ENCODE results near the gene EPHB2.

EPHB2 gene

DNA sequence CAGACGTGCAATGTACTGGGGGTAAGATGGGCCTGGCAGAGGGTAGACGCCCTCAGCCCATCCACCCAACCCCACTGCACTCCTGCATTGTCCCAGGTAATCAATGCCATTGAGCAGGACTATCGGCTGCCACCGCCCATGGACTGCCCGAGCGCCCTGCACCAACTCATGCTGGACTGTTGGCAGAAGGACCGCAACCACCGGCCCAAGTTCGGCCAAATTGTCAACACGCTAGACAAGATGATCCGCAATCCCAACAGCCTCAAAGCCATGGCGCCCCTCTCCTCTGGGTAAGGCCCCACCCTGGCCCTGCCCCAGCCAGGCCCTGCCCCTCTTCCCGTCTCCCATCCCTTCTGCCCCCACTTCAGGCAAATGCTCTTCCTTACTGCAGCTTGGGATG is 199.6 kb downstream of the EPHB2 start:
- no peak for DNase-seq (ENCODE audit: low read depth in 1 of 2, low spot score in 1 of 2)
- no peak for TF ChIP-seq JUND (IDR thresholded peaks at IDR 0.05; ENCODE audit: low read depth)
- in situ Hi-C loops (cut with HindIII; ENCODE audit: low pct_unique_long_range_greater_than_20kb, low sequenced_read_pairs): no loop called here

DNA sequence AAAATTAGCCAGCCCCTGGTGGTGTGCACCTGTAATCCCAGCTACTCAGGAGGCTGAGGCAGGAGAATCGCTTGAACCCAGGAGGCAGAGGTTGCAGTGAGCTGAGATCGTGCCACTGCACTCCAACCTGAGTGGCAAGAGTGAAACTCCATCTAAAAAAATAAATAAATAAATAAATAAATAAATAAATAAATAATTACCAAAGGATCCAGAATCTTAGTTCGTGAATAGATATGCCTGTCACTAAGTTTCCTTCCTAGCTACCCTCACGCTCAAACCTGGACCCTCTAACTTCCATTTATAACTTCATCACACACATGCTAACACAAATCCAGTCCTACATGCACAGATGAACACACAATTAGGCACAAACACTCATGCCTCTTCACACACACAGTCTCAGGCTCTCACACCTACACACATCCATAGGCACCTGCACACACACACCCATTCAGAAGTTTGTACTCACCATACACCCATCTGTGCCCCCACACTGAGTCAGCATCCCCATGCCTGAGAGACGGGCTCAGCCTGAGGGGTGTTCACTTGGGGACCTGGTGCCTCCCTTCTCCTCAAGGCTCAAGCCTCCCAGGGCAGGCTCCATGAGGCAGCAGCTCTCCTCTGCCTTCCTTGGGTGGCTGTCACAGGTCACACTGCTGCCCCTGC is 200.5 kb downstream of the EPHB2 start:
- no peak for DNase-seq (ENCODE audit: low read depth in 1 of 2, low spot score in 1 of 2)
- no peak for TF ChIP-seq JUND (IDR thresholded peaks at IDR 0.05; ENCODE audit: low read depth)
- in situ Hi-C loops (cut with HindIII; ENCODE audit: low pct_unique_long_range_greater_than_20kb, low sequenced_read_pairs): no loop called here

DNA sequence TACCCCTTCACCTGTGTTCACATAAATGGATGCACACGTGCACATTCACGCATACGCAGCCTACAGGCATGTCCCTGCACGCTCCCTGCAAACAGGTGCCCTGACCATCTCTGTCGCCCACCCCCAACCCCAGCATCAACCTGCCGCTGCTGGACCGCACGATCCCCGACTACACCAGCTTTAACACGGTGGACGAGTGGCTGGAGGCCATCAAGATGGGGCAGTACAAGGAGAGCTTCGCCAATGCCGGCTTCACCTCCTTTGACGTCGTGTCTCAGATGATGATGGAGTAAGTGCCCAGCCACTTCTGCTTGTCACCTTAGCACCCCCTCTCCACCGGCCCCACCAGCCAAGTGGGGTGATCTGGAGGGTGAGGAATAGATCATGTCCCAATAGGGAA is 201.7 kb downstream of the EPHB2 start:
- in situ Hi-C loops (cut with HindIII; ENCODE audit: low pct_unique_long_range_greater_than_20kb, low sequenced_read_pairs): no loop called here
- TF ChIP-seq JUND (IDR thresholded peaks at IDR 0.05; ENCODE audit: low read depth): no peak

DNA sequence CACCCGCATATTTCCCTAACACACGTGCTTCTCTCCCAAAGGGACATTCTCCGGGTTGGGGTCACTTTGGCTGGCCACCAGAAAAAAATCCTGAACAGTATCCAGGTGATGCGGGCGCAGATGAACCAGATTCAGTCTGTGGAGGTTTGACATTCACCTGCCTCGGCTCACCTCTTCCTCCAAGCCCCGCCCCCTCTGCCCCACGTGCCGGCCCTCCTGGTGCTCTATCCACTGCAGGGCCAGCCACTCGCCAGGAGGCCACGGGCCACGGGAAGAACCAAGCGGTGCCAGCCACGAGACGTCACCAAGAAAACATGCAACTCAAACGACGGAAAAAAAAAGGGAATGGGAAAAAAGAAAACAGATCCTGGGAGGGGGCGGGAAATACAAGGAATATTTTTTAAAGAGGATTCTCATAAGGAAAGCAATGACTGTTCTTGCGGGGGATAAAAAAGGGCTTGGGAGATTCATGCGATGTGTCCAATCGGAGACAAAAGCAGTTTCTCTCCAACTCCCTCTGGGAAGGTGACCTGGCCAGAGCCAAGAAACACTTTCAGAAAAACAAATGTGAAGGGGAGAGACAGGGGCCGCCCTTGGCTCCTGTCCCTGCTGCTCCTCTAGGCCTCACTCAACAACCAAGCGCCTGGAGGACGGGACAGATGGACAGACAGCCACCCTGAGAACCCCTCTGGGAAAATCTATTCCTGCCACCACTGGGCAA is 202.9 kb downstream of the EPHB2 start:
- in situ Hi-C loops (cut with HindIII; ENCODE audit: low pct_unique_long_range_greater_than_20kb, low sequenced_read_pairs): no loop called here
- no peak for TF ChIP-seq JUND (IDR thresholded peaks at IDR 0.05; ENCODE audit: low read depth)
- no peak for DNase-seq (ENCODE audit: low read depth in 1 of 2, low spot score in 1 of 2)

More for the DNA sequence above, 201.7 kb downstream of the EPHB2 start:
- DNase-seq (ENCODE audit: low read depth in 1 of 2, low spot score in 1 of 2): no peak

DNA sequence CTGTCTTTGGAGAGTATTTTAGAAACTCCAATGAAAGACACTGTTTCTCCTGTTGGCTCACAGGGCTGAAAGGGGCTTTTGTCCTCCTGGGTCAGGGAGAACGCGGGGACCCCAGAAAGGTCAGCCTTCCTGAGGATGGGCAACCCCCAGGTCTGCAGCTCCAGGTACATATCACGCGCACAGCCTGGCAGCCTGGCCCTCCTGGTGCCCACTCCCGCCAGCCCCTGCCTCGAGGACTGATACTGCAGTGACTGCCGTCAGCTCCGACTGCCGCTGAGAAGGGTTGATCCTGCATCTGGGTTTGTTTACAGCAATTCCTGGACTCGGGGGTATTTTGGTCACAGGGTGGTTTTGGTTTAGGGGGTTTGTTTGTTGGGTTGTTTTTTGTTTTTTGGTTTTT is 203.5 kb downstream of the EPHB2 start:
- no peak for DNase-seq (ENCODE audit: low read depth in 1 of 2, low spot score in 1 of 2)
- in situ Hi-C loops (cut with HindIII; ENCODE audit: low pct_unique_long_range_greater_than_20kb, low sequenced_read_pairs): no loop called here
- TF ChIP-seq JUND (IDR thresholded peaks at IDR 0.05; ENCODE audit: low read depth): no peak

DNA sequence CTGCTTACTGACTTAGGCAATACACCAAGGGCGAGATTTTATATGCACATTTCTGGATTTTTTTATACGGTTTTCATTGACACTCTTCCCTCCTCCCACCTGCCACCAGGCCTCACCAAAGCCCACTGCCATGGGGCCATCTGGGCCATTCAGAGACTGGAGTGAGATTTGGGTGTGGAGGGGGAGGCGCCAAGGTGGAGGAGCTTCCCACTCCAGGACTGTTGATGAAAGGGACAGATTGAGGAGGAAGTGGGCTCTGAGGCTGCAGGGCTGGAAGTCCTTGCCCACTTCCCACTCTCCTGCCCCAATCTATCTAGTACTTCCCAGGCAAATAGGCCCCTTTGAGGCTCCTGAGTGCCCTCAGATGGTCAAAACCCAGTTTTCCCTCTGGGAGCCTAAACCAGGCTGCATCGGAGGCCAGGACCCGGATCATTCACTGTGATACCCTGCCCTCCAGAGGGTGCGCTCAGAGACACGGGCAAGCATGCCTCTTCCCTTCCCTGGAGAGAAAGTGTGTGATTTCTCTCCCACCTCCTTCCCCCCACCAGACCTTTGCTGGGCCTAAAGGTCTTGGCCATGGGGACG is 204.1 kb downstream of the EPHB2 start:
- DNase-seq (ENCODE audit: low read depth in 1 of 2, low spot score in 1 of 2): no peak
- TF ChIP-seq JUND (IDR thresholded peaks at IDR 0.05; ENCODE audit: low read depth): no peak
- in situ Hi-C loops (cut with HindIII; ENCODE audit: low pct_unique_long_range_greater_than_20kb, low sequenced_read_pairs): no loop called here

DNA sequence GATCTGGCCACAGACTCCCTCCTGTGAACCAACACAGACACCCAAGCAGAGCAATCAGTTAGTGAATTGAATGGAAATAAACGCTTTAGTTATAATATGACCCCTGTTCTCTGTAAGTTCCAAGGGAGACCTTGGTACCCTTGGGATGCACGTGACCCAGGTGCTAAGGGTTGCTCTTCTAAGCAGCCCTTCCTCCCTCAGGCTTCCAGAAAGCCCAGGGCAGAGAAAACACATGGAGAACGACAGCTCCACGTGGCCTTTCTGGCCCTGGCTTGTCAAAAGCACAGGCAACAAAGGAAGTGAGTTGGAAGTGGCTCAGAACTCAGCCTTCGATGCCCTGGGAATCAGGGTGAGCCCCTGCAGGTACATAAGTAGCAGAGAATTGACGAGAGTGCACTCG is 204.6 kb downstream of the EPHB2 start:
- no peak for TF ChIP-seq JUND (IDR thresholded peaks at IDR 0.05; ENCODE audit: low read depth)
- in situ Hi-C loops (cut with HindIII; ENCODE audit: low pct_unique_long_range_greater_than_20kb, low sequenced_read_pairs): no loop called here

DNA sequence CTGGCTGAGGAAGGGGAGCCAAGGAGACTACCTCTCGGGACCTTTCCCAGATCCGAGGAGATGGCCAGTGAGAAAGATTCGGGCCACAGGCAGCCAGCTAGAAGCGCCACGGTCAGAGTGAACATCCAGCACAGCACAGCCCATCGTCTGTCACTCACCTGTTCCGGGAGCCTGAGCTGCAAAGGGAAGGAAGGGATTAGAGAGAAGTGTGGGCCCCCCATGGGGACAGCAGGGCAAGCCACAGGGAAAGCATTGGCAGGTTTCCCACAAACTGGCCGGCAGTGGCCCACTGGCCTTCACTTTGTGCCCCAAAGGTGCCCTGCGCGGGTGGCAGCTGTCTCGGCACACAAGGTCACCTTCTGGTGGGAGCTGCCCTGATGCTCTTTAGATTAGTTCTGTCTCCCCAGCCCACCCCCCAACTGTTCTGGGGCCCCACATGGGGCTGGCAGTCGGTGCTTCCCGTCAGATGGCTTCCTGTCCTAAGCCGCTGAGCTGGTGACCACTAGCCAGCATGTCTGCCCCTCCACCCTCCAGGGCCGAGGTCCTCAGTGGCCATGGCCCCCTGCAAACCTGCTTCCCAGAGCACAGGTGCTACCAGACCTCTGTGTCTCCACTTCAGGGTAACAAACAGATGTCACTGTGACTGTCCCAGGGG is 205.3 kb downstream of the EPHB2 start:
- DNase-seq (ENCODE audit: low read depth in 1 of 2, low spot score in 1 of 2): no peak
- in situ Hi-C loops (cut with HindIII; ENCODE audit: low pct_unique_long_range_greater_than_20kb, low sequenced_read_pairs): no loop called here
- TF ChIP-seq JUND (IDR thresholded peaks at IDR 0.05; ENCODE audit: low read depth): no peak

More for the DNA sequence above, 204.6 kb downstream of the EPHB2 start:
- no peak for DNase-seq (ENCODE audit: low read depth in 1 of 2, low spot score in 1 of 2)

DNA sequence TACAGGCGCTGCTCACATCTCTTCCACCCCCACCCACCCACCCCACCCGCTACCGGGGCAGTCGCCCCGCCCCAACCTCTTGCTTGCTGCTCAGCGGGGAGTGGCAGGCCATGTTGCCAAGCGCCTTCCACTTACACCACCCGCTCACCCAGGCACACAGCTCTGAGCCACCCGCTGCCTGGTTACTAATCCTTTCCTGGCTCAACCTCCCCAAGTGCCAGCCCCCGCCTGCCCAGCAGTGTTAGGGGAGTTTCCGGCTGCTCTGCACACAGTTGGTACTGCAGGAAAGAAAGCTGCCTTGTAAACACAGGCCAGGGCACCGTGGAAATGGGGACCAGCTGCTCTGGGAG is 205.8 kb downstream of the EPHB2 start:
- DNase-seq (ENCODE audit: low read depth in 1 of 2, low spot score in 1 of 2): no peak
- no peak for TF ChIP-seq JUND (IDR thresholded peaks at IDR 0.05; ENCODE audit: low read depth)
- in situ Hi-C loops (cut with HindIII; ENCODE audit: low pct_unique_long_range_greater_than_20kb, low sequenced_read_pairs): no loop called here

DNA sequence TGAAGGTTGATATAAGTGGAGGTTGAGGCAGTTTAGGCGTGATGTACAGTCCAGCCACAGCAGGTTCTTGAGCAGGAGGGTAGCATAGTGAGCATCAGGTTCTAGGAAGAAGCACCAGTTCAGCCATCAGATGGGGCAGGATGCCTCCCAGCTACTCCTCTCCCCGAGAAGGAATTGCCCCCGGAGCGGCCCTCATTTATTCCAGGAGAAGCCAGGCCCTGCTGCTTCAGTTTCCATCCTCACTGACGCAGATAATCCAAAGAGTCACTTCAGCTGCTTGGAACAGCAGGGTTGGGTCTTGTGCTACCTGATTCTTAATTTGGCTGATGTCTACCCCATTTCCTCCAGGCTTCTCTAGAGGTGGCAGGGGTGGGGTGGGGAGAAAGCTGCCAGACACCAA is 207.3 kb downstream of the EPHB2 start:
- no peak for TF ChIP-seq JUND (IDR thresholded peaks at IDR 0.05; ENCODE audit: low read depth)
- no peak for DNase-seq (ENCODE audit: low read depth in 1 of 2, low spot score in 1 of 2)
- in situ Hi-C loops (cut with HindIII; ENCODE audit: low pct_unique_long_range_greater_than_20kb, low sequenced_read_pairs): no loop called here

DNA sequence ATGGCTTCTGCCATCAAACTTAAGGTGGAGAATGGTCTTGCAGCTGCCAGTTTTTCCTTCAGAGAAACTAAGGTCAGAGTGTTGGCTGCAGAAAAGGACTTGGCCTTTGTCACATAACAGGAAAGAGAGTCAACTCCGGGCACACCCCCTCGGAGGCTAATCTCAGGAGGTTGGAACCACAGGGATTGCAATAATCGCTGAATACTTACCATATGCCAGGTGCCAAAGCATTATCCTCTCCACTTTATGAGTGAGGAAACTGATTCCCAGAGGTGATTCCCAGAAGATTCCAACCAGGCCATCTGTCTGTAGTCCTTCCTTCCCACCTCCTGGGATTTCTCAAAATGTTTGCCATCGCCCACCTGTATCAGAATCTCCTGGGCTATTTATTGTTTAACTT is 208.0 kb downstream of the EPHB2 start:
- in situ Hi-C loops (cut with HindIII; ENCODE audit: low pct_unique_long_range_greater_than_20kb, low sequenced_read_pairs): no loop called here
- no peak for DNase-seq (ENCODE audit: low read depth in 1 of 2, low spot score in 1 of 2)
- no peak for TF ChIP-seq JUND (IDR thresholded peaks at IDR 0.05; ENCODE audit: low read depth)

DNA sequence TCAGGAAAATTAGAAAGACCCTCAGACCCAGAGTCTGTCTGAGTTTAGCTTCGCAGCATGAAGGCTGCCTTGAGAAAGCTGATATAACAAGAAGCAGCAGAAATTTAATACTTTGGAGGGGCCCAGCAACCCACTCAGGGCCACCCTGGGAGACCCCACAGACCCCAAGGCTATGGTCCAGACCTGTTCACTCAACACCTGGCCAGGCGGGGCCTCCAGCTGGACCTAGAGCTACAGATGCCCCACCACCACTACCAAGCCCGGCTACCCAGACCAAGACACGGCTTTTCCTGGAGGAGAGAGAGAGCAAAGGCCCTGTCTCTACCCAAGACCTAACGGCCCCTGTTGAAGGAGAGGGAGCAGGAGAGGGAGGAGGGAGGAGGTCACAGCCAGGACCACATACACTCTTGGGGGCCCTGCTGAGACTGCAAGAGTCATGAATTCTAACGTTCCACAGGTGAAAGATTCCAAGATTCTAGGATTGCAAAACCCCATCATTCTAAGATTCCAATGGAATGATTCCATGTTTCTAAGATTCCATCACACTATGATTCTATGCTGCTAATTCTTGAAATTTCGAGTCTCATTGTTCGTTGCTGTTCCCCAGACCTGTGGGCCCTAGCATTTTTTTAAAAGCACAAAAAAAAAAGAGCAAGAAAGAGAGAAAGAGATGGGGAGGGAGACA is 208.8 kb downstream of the EPHB2 start:
- DNase-seq (ENCODE audit: low read depth in 1 of 2, low spot score in 1 of 2): no peak
- in situ Hi-C loops (cut with HindIII; ENCODE audit: low pct_unique_long_range_greater_than_20kb, low sequenced_read_pairs): no loop called here
- TF ChIP-seq JUND (IDR thresholded peaks at IDR 0.05; ENCODE audit: low read depth): no peak
